GM21528 (cell line): ENCODE results near the gene RTN4RL1.

ENCODE experiments used
- ATAC-seq: cut with Tn5 transposase; IDR thresholded peaks from one replicate; pipeline ENCODE4 v1.9.1; 2021; ENCODE audit warnings: mild to moderate bottlenecking, moderate library complexity; ENCODE audit not compliant: unreplicated experiment, low FRiP score

RTN4RL1 gene

GRCh38 chr17:1934901-1935300 is 90.2 kb downstream of the RTN4RL1 start:
- ATAC-seq: no peak

- no peak for ATAC-seq
Observed at GRCh38 chr17:1933875-1934715, 91.0 kb downstream of the RTN4RL1 start.

GRCh38 chr17:1931844-1932579 is 93.1 kb downstream of the RTN4RL1 start:
- no peak for ATAC-seq

GRCh38 chr17:1930337-1930645 is 94.8 kb downstream of the RTN4RL1 start:
- no peak for ATAC-seq

- ATAC-seq: no peak
Observed at GRCh38 chr17:1928976-1929375, 96.2 kb downstream of the RTN4RL1 start.

- ATAC-seq: no peak
Observed at GRCh38 chr17:1920948-1921351, 104.2 kb downstream of the RTN4RL1 start.

- no peak for ATAC-seq
Observed at GRCh38 chr17:1919201-1919600, 105.9 kb downstream of the RTN4RL1 start.

GRCh38 chr17:1918346-1919162 is 106.6 kb downstream of the RTN4RL1 start:
- ATAC-seq: no peak

- ATAC-seq: no peak
Observed at GRCh38 chr17:1916963-1917715, 108.0 kb downstream of the RTN4RL1 start.

- no peak for ATAC-seq
Observed at GRCh38 chr17:1916316-1916715, 108.8 kb downstream of the RTN4RL1 start.

- ATAC-seq: no peak
Observed at GRCh38 chr17:1915889-1916288, 109.2 kb downstream of the RTN4RL1 start.

- no peak for ATAC-seq
Observed at GRCh38 chr17:1914661-1915083, 110.5 kb downstream of the RTN4RL1 start.

GRCh38 chr17:1913702-1914101 is 111.4 kb downstream of the RTN4RL1 start:
- no peak for ATAC-seq

GRCh38 chr17:1912146-1912545 is 113.0 kb downstream of the RTN4RL1 start:
- ATAC-seq: no peak

GRCh38 chr17:1909985-1910384 is 115.1 kb downstream of the RTN4RL1 start:
- ATAC-seq: no peak

- ATAC-seq: no peak
Observed at GRCh38 chr17:1908699-1909309, 116.3 kb downstream of the RTN4RL1 start.

GRCh38 chr17:1907909-1908698 is 117.0 kb downstream of the RTN4RL1 start:
- ATAC-seq: no peak

- ATAC-seq: no peak
Observed at GRCh38 chr17:1907216-1907631, 117.9 kb downstream of the RTN4RL1 start.

GRCh38 chr17:1906662-1907101 is 118.5 kb downstream of the RTN4RL1 start:
- ATAC-seq: no peak
